Globus pallidus (tissue), 1 donor: ENCODE measurements around the gene CCPG1.
"Not testable (repeated sequence)": the region's sequence is repeated elsewhere in the genome, so short reads cannot be mapped to it uniquely, and the experiment has no call there.

ENCODE experiments used
- DNase-seq: peaks from one replicate; pipeline ENCODE4 v3.0.0-alpha.2; 2015; ENCODE audit warnings: low spot score

The CCPG1 gene, protein sequence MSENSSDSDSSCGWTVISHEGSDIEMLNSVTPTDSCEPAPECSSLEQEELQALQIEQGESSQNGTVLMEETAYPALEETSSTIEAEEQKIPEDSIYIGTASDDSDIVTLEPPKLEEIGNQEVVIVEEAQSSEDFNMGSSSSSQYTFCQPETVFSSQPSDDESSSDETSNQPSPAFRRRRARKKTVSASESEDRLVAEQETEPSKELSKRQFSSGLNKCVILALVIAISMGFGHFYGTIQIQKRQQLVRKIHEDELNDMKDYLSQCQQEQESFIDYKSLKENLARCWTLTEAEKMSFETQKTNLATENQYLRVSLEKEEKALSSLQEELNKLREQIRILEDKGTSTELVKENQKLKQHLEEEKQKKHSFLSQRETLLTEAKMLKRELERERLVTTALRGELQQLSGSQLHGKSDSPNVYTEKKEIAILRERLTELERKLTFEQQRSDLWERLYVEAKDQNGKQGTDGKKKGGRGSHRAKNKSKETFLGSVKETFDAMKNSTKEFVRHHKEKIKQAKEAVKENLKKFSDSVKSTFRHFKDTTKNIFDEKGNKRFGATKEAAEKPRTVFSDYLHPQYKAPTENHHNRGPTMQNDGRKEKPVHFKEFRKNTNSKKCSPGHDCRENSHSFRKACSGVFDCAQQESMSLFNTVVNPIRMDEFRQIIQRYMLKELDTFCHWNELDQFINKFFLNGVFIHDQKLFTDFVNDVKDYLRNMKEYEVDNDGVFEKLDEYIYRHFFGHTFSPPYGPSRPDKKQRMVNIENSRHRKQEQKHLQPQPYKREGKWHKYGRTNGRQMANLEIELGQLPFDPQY

DNA sequence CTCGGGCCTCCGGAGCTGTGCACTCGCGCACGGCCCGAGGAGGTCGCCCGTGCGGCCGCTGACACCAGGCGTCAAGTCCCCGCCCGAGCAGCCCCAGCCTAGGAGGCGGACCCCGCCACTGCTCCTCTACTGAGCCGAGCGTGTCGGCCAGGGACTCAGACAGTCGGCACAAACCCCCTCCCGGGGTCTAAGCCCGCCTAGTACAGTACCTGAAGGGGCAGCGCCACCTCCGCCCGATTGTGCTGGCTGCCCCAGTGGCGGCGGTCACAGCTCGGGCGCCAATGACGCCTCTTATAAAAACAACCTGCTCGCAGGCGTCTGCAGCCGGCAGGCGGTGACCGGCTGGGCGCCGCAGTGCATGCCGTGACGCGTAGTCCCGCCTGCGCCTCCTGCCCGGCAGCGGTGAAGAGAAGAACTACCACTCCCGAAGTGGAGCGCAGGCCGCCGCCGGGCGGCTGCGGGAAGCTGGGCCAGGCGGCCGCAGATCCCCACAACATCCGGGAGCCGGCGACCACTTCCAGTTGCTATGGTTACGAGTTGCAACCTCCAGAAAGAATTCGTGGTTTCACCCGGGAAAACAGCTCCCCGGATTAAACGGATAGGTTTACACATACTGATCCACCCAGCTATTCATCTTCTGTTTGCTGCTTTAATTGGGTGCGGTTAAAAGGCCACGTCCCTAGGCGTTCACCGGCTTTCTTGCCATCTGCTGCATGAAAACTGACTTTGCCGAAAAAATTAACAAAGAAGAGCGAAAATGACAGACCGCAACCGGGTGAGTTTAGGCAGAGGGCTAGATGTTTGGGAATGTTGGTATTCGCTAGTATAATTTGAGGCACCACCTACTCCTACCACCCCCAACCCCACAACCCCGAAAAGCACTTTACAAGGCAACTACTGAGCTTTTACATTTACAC, at the start of gene CCPG1, which contains the start of gene PIERCE2:
CCPG1 (minus strand) TSS at position 348 of the 917 bp plus-strand sequence. CDS start 18,935 bp downstream, outside the sequence.
PIERCE2 (plus strand) TSS at position 484 of the 917 bp plus-strand sequence; CDS start at position 758, 274 bp downstream.
- DNase-seq, result peak; percentile 89

DNA sequence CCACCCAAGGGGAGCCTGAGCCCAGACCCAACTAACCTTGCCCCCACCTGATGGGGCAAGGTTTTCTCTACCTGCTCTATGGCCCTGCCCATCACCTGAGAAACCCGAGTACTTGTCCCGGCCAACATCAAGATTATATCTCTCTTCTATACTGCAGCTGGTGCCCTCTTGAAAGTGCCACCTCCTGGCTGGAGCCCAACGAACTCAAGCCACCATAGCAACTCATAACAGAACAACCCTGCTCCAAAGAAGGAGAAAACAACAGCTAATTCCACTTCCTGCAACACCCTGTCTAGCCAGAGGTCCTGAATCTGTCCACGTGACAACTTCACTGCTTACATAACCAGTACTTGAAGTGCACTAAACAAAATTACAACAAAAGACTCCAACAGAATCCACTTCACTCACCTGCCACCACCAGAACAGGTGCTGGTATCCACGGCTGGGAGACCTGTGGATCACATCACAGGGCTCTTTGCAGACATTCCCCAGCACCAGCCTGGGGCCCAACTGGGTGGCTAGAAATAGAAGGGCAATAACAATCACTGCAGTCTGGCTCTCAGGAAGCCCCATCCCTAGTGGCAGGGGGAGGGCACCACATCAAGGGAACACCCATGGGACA, 49.4 kb upstream of the CCPG1 start:
- DNase-seq, result no peak

DNA sequence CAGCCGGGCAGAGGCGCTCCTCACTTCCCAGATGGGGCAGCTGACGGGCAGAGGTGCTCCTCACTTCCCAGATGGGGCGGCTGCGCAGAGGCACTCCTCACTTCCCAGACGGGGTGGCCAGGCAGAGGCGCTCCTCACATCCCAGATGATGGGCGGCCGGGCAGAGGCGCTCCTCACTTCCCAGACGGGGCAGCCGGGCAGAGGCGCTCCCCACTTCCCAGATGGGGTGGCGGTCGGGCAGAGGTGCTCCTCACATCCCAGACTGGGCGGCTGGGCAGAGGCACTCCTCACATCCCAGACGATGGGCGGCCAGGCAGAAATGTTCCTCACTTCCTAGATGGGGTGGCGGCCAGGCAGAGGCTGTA, 38.9 kb upstream of the CCPG1 start:
- DNase-seq, result not testable (repeated sequence)

DNA sequence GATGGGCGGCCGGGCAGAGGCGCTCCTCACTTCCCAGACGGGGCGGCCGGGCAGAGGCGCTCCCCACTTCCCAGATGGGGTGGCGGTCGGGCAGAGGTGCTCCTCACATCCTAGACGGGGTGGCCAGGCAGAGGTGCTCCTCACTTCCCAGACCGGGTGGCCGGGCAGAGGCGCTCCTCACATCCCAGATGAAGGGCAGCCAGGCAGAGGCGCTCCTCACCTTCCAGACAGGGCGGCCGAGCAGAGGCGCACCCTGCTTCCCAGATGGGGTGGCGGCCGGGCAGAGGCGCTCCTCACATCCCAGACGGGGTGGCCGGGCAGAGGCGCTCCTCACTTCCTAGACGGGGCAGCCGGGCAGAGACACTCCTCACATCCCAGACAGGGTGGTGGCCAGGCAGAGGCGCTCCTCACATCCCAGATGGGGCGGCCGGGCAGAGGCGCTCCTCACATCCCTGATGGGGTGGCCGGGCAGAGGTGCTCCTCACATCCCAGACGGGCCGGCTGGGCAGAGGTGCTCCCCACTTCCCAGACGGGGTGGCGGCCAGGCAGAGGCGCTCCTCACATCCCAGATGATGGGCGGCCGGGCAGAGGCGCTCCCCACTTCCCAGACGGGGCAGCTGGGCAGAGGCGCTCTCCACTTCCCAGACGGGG, 38.3 kb upstream of the CCPG1 start:
- DNase-seq, result not testable (repeated sequence)

DNA sequence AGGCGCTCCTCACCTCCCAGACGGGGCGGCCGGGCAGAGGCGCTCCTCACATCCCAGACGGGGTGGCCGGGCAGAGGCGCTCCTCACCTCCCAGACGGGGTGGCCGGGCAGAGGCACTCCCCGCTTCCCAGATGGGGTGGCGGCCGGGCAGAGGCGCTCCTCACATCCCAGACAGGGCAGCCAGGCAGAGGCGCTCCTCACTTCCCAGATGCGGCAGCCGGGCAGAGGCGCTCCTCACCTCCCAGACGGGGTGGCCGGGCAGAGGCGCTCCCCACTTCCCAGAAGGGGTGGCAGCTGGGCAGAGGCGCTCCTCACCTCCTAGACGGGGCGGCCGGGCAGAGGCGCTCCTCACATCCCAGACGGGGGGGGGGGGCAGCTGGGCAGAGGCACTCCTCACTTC, 37.8 kb upstream of the CCPG1 start:
- not testable (repeated sequence) for DNase-seq

DNA sequence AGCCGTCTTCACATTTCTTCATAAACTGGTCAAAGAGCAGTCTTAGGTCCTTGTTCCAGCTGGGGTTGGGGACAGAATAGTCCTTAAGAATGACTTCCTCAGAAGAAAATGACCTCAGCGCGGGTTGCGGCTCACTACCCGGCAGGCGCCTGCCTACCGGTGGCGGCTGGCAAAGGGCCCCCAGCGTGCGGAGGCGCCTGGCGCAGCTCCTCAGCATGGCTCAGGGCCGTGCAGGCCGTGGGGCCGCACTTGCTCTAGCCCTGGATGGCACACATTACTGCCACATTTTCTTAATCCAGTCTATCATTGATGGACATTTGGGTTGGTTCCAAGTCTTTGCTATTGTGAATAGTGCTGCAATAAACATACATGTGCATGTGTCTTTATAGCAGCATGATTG, 35.0 kb upstream of the CCPG1 start:
- DNase-seq, result not testable (repeated sequence)

DNA sequence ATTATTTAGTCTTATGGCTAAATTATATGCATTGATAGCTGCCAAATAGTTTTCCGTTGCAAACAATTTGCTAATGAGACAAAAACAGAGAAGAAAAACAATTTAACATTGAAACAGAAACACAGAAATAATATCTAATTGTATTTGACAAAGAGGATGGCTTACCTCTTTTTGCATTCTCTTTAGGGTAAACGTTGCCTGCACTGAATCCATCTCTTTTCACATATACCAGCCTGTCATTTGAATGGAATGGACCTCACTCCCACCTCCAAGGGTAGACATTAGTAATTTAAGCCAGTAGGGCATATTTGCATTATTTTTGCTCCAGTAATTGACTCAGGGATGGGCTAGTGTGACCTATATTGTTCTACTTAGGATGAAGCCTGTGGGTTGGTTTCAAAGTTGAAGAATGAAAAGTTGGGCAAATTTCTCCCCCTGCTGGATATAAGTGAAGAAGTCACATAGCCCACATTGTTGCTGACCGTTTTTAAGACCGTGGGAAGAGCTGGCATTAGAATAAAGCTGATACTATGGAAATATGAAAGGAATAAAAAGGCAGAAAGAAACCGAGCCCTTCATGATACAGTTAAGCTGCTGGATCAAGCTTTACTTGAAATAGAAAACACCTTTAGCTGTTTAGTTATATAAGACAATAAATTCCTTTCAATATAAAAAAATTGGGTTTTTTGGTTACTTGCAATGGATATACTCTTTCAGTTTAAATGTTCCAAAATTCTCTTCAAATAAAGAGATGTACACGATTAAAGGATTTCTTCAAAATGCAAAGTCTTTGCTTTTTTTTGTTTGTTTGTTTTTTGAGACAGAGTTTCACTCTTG, 27.0 kb upstream of the CCPG1 start:
- peak; percentile 38 for DNase-seq

DNA sequence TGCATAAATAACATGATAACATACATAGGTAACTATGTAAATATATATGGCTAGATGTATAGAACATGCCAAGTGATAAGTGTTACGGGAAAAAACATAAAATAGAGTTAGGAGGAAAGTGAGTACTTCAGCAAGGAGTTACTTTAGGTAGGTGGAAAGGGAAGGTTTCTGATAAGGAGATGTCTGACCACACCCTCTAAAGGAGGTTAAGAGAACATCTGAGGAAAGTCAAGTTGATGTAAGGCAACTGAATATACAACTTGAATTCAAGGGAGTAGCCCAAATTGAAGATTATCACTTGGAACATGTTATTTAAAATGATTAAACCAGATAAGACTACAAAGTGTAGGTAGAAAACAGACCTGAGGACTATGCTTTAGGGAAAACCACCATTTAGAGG, 13.9 kb upstream of the CCPG1 start:
- DNase-seq, result no peak

DNA sequence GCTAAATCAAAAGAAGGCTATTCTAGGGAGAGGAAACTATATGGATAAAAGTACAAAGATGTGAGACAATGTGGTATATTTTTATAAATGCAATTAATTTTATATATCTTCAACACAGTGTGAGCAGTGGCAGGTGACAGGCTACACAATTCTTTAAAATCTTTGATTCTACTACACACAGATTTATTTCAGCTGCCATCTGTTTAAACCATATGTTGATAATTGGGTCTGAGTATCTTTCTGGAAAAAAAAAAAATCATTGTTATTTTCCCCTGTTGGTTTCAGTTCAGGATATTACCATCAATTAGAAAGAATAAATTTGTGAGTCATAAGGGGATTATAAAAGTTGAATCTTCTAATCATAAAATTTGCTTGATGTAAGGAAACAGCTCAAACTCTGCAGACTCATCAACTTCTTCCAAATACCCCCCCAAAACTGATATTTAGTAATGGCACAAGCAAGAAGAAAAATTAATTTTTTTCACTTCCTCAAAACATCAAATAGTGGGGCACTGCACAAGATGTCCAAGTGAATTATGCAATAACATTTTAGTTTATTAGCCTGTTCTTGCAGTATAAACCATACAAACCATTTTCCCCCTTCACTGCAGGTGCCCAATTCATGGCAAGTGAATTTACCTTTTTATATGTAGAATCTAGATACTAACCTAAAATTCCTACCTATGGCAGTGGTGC, 12.2 kb upstream of the CCPG1 start:
- DNase-seq, result no peak

DNA sequence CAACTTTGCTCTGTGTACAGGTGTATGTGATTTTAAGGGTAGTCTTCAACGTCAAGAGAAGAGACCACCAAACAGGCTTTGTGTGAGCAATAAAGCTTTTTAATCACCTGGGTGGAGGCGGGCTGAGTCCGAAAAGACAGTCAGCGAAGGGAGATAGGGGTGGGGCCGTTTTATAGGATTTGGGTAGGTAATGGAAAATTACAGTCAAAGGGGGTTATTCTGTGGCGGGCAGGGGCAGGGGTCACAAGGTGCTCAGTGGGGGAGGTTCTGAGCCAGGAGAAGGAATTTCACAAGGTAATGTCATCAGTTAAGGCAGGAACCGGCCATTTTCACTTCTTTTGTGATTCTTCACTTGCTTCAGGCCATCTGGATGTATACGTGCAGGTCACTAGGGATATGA, 9.5 kb upstream of the CCPG1 start:
- not testable (repeated sequence) for DNase-seq

DNA sequence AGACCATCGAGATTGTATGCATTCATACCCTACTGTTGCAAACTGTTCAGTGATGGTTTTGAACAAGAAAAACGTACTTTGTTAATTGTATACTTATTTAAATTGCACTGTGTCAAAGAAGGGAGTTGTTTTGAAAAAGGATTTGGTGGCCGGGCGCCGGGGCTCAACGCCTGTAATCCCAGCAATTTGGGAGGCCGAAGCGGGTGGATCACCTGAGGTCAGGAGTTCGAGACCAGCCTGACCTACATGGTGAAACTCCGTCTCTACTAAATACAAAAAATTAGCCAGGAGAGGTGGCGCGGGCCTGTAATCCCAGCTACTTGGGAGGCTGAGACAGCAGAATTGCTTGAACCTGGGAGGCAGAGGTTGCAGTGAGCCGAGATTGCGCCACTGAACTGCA, 817 bp upstream of the CCPG1 start:
- not testable (repeated sequence) for DNase-seq

DNA sequence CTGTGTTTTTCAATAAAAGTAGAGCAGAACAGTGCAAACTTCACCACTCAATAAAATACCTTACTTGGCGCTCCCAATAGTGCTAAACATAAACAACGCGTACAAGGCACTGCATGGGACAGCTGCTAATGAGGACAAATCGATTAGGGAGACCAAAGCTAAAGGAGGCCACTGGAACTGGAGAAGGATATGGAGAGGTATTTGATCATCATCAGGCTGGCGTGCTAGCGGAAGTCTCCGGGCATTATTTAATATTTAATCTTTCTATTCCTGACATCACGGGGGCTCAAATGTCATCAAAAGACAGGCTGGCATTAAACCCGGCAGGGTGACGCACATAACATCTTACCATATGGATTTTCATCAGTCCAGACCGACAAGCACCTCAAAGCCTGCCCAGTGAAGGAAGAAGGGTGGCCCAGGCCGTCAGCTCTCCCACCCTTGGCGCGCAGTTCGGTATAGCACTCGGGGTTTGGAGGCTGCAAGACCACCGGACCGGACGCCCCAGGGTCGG, 604 bp downstream of the CCPG1 start:
- DNase-seq, result no peak

DNA sequence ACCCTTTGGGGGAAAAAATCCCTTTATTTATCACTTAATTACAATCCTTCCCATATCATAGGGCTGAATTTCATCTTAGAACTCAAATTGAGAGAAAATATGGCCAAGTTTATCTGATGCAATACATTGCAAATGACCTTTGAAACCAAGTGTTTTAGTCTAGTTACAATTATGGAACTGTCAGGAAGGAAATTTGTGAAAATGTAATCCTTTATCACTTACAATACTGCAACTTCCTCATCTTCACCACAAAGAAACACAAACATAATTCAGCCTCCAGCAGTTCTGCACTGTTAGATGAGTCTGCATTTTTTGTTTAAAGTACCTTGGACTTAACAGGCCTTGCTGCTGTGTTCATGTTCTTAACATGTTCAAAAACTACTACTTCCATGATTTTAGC, 4.6 kb downstream of the CCPG1 start:
- no peak for DNase-seq

DNA sequence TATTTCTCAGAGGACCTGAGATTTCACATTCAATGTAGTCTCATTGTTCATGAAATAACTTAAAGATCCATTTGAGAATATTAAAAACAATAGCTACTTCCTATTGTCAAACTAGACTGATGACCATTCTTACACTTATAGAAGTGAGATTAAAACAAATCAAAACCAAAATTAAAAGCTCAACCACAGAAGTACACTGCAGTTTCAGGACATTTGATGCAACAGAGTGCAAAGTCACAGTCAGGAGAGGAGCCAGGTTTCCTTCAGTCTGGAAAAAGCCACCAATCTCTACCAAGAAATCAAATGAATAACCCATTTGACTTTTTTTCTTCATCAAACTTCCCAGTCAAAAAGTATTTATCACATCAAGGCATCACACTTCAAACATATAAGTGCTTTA, 5.5 kb downstream of the CCPG1 start:
- DNase-seq, result no peak

DNA sequence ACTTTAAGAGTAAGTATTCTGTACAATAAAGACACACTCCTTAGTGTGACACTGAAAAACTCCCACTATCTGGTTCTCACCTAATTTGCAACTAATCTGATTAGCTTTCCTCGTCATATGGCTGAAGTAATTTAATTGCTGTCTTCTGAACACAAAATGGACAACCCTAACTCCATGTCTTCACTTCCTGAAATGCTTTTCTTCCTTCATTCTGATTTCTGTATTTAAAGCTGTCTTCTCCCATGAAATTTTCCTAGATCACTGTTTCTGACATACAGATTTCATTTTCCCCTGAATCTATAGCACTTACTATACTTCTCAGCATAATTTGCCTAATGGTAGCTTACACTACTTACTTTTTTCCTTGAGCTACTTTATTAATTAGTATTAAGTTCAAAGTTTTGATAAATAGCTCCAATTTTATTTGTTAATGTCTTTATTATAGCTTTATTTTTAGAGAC, 6.3 kb downstream of the CCPG1 start:
- no peak for DNase-seq

DNA sequence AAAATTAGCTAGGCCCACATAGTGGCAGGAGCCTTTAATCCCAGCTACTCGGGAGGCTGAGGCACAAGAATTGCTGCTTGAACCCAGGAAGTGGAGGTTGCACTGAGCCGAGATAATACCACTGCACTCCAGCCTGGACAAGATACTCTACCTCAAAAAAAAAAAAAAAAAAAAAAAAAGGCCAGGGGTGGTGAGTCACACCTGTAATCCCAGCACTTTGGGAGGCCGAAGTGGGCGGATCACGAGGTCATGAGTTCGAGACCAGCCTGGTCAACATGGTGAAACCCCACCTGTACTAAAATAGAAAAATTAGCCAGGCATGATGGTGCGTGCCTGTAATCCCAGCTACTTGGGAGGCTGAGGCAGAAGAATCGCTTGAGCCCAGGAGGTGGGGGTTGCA, 8.1 kb downstream of the CCPG1 start:
- DNase-seq, result not testable (repeated sequence)

DNA sequence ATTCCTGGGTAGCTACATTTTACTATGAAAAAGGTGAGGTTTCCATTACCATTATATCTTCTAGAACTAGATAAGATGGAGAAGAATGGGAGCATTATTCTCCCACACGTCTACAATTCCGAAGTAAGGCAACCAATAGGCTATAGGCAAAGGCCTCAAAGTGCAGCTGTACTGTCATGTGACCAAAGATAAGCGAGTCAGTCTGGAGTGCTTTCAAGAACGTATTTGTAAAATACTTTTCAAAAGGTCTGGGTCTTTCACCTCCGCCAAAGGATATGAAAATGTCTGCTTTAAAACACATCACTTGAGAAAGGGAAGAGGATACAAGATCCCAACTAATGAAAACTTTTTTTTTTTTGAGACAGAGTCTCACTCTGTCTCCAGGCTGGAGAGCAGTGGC, 9.9 kb downstream of the CCPG1 start:
- DNase-seq, result no peak

DNA sequence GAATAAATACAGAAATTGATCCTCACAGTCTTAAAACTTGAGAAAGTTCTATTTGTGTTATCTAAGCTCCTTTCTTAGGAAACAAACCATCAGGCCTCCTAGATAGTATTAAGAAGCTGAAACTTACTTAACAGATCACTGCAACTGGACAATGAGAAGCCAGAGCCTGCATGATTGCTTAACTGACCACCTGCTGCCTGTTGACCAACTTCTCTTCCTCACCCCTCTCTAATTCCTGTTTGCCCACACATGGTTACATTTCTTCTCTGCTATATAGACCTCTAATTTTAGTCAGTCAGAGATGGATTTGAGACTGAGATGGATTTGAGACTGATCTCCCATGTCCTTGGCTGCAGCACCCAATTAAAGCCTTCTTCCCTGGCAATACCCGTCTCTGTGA, 13.5 kb downstream of the CCPG1 start:
- no peak for DNase-seq

DNA sequence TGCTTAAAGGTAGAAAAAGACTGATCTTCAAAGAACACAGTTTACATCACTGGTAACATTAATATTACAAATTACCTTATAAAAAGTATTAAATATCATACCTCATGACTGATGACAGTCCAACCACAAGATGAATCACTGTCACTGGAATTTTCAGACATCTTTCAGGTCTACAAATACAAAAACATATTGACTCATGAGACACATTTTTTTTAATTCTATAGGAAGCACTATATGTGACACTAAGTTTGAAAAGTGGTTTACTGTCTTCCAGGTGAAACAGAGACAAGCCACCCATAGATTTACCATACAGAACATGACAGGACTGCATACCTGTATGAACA, 18.9 kb downstream of the CCPG1 start:
- no peak for DNase-seq
